GM12891 (cell line): ENCODE results near the gene NALCN.

ENCODE experiments used
- DNase-seq: peaks from one replicate; pipeline ENCODE4 v3.0.0; 2011; ENCODE audit warnings: low spot score; ENCODE audit not compliant: insufficient read length
- FAIRE-seq: peaks from 2 replicates; lab custom pipeline; 2011; peaks lifted over from hg19 to GRCh38; lab: Jason Lieb, UNC
- PAX5 ChIP-seq: IDR thresholded peaks from 2 replicates; pipeline ENCODE4 v1.6.1; 2011; ENCODE audit warnings: low read length, moderate library complexity, mild to moderate bottlenecking; ENCODE audit not compliant: insufficient read depth, severe bottlenecking
- POLR2A ChIP-seq: IDR thresholded peaks from 2 replicates; pipeline ENCODE4 v1.6.1; 2011; ENCODE audit warnings: low read depth, low read length, control low read depth
- POLR2AphosphoS5 ChIP-seq: IDR thresholded peaks from 2 replicates; pipeline ENCODE4 v1.6.1; 2011; ENCODE audit warnings: low read depth, low read length, control low read depth
- POU2F2 ChIP-seq: IDR thresholded peaks from 2 replicates; pipeline ENCODE4 v1.6.1; 2011; ENCODE audit warnings: low read depth, mild to moderate bottlenecking, control low read depth, low read length, moderate library complexity
- SPI1 ChIP-seq: IDR thresholded peaks from 2 replicates; pipeline ENCODE4 v1.6.1; 2011; ENCODE audit warnings: low read depth, low read length, control low read depth
- TAF1 ChIP-seq: IDR thresholded peaks from 2 replicates; pipeline ENCODE4 v1.6.1; 2011; ENCODE audit warnings: low read depth, low read length, control low read depth

NALCN gene

DNA sequence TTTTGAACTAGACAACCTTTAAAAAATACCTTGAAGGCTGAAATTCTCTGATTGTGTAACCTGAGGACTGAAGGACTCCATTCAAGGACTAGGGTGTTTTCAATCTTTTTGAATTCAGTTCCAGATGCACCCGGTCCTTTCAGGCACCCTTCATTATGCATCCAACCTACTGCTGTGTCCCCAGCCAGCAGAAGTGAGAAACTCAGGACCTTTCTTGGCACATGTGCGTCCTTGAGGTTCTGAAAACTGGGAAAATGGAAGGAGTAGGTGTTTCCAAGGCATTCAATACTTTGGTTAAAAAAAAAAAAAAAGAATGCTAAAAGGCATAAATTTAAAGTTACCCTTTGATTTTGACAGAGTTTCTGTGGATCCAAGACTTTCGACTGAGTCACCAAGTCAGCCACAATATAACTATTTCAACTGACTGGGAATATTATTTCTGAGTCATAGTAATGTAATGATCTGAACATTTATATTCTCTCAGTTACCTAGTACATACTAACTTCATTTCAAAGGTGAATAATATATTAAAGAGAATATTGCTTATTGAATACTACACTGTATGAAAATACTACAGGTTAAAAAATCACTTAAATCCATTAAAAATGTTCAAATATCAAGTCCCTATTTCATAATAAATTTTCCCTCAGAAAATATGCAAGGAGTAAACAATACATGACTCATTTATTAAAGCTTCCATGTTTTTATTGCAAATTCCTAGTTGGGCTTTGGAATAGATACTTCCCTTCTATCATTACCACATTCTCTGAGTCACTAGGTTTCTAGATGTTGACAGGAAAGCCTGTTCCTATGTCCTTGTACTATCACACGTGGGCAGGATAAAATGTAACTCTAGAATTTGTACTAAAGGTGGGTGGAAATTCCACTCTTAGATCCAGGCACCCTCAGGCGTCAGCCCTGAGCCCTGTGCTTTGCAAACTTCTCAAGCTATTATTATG, 33.8 kb upstream of the NALCN start:
- DNase-seq (no peak), FAIRE-seq (no peak)
- TF ChIP-seq PAX5, result no peak
- TF ChIP-seq POLR2AphosphoS5, result no peak
- no peak for TF ChIP-seq TAF1
- TF ChIP-seq POU2F2, result no peak
- TF ChIP-seq SPI1, result no peak
- TF ChIP-seq POLR2A, result no peak

GRCh38 chr13:101447852-101448251, 31.5 kb upstream of the NALCN start:
- TF ChIP-seq POLR2A, result no peak
- no peak for TF ChIP-seq POLR2AphosphoS5
- TF ChIP-seq PAX5, result no peak
- TF ChIP-seq TAF1, result no peak
- no peak for TF ChIP-seq SPI1
- TF ChIP-seq POU2F2, result no peak
- no peak for FAIRE-seq
- no peak for DNase-seq

DNA sequence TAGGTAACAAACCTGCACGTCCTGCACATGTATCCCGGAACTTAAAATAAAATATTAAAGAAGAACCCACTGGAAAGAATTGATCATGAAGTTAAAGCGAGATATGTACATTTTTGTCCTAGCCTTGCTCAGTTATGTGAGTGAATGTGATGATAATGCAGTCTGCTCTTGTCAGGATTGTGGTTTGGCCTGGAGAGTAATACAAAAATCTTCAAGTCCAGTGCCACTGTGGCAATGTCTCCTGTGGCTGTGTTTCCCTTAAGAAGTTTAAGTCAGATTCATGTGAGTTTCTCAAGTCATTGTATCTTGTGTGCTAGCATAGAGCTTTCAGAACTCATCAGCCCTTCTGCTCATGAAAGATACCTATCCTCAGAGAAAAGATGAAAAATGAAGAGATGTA, 18.2 kb upstream of the NALCN start:
- TF ChIP-seq SPI1 (no peak), POLR2A (no peak), POU2F2 (no peak), POLR2AphosphoS5 (no peak)
- DNase-seq, result no peak
- no peak for FAIRE-seq

GRCh38 chr13:101433895-101434294, 17.6 kb upstream of the NALCN start:
- TF ChIP-seq TAF1 (no peak), POLR2AphosphoS5 (no peak), POU2F2 (no peak), POLR2A (no peak), PAX5 (no peak), SPI1 (no peak)
- FAIRE-seq (no peak), DNase-seq (no peak)

DNA sequence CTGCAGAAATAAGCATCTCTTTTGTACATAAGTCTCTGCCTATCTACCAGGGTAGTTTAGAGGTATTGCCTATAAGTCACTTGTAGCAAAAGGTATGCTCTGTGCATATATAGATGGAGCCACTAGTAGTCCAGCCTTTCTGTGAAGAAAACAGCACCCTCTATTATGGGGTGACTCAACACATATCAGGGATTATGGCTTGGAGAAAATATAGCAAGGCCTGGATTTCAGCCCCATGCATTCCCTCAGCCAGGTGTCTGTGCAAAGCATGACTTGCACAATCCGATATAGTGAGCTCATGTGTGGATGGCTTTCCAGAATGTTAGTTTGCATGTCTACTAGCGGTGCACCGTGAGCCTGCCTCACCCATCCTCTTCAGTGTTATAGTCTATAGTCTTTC, 13.4 kb upstream of the NALCN start:
- FAIRE-seq (no peak), DNase-seq (no peak)
- TF ChIP-seq PAX5, result no peak
- no peak for TF ChIP-seq POU2F2
- no peak for TF ChIP-seq TAF1
- TF ChIP-seq SPI1, result no peak

DNA sequence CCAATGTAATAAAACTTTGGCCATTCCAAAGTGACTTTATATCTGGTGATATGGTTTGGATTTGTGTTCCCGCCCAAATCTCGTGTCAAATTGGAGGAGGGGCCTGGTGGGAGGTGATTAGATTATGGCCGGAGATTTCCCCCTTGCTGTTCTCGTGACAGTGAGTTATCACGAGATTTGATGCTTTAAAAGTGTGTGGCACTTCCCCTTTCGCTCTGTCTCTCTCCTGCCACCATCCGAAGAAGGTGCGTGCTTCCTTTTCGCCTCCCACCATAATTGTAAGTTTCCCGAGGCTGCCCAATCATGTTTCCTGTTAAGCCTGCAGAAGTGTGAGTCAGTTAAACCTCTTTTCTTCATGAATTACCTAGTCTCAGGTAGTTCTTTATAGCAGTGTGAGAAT, 9.3 kb upstream of the NALCN start:
- no peak for DNase-seq
- no peak for FAIRE-seq
- TF ChIP-seq POLR2AphosphoS5 (no peak), SPI1 (peak; percentile 38; the same call in 1 of the 2 replicates)

DNA sequence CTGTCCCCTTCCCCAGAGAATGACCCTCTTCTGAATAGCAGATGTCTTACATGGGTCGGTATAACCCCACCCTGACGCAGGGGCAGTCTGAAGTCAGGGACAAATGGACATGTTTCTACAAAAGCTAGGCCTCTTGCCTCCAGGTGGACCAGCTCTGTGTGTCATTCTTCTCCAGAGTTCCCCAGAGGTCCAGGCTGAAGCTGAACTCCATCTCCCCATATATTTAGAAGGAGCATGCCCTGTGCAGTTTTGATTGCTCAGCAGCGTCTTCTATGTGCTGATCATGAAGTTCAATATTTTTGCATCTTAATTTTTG, 8.8 kb upstream of the NALCN start:
- no peak for DNase-seq
- no peak for FAIRE-seq
- TF ChIP-seq POU2F2, result no peak
- no peak for TF ChIP-seq POLR2A

- DNase-seq (no peak), FAIRE-seq (no peak)
- no peak for TF ChIP-seq POU2F2
- TF ChIP-seq SPI1, result no peak
- no peak for TF ChIP-seq POLR2AphosphoS5
- TF ChIP-seq PAX5, result no peak
- no peak for TF ChIP-seq POLR2A
- no peak for TF ChIP-seq TAF1
Observed at GRCh38 chr13:101424381-101425155, 8.3 kb upstream of the NALCN start.

DNA sequence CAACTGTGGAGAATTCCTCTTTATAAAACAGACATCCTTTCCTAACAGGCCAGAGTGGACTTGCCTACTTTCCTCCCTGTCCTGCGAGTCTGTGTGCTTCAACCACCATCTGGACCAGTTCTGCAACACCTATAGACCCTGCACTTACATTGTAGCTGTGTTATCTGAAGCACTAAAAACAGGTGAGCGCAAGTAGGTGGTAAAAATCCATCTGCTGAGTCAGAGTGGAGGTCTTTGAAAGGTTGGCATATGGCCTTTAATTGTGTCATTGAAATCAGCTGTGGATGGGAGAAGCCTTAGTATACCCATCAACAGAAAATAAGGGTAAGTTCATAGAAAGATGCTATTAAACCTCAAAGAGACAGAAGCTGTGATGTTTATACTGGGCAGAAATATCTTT, 7.6 kb upstream of the NALCN start:
- TF ChIP-seq PAX5 (no peak), SPI1 (no peak)
- FAIRE-seq, result no peak

DNA sequence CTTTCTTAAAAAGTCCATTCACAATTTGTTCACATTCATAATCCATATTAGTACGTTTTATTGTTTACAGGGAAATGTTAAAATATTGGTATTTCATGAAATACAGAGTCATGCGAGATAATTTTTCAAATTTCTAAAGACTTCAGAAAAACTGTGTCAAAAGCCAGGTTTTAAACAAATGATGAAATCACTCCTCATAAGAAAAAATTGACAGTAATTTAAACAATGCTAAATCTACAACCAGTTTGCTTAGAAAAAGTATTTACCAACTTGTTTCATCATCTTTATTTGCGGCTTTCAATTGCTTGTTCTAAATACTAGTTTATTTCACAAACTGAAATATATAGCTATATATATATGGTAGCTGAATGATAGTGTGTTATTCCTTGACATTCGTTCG, 1.2 kb upstream of the NALCN start:
- DNase-seq, result no peak
- TF ChIP-seq POLR2AphosphoS5 (no peak), SPI1 (no peak), TAF1 (no peak), POU2F2 (no peak), POLR2A (no peak), PAX5 (no peak)
- no peak for FAIRE-seq

More for the DNA sequence above, 7.6 kb upstream of the NALCN start:
- no peak for DNase-seq

- DNase-seq (no peak), FAIRE-seq (no peak)
- TF ChIP-seq PAX5 (no peak), POU2F2 (no peak), SPI1 (no peak), POLR2AphosphoS5 (no peak), POLR2A (no peak), TAF1 (no peak)
Observed at GRCh38 chr13:101417043-101417406, 717 bp upstream of the NALCN start.
